Measurements from ENCODE around the gene ARRDC2.
"Not testable (repeated sequence)": the region's sequence is repeated elsewhere in the genome, so short reads cannot be mapped to it uniquely, and the experiment has no call there.

Gene ARRDC2

DNA sequence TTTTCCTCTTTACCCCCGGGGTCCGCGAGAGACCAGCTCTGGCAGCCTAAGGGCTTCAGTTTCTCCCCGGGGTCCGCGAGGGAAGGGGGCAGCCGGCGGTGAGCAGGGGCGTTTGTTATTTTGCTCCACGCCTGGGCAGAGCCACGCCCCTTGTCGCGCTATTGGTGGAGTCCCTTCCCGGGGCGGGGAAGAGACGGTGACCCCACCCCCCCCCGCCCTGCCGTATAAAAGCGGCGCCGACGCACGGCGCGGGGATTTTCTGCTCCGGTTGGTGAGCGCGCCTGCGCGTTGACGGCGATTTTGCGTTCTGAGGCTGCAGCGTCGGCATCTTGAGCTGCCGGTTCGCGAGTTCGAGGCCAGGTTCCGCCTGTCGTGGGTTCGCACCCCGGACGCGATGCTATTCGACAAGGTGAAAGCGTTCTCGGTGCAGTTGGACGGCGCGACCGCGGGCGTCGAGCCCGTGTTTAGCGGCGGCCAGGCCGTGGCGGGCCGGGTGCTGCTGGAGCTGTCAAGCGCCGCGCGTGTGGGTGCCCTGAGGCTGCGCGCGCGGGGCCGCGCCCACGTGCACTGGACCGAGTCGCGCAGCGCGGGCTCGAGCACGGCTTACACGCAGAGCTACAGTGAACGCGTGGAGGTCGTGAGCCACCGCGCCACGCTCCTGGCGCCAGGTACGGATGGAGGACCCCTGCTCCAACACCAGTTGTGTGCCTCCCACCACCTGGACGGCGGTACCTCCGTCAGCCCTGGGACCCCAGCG lies at the start of gene ARRDC2:
Gene ARRDC2 (plus strand): TSS at position 254 of the 757 bp plus-strand sequence. CDS start 141 bp downstream, at position 395.
- peak; percentile 95 for DNase-seq

GRCh38 chr19:17963936-17964691 lies 43.9 kb upstream of the ARRDC2 start:
- no peak for DNase-seq

DNA sequence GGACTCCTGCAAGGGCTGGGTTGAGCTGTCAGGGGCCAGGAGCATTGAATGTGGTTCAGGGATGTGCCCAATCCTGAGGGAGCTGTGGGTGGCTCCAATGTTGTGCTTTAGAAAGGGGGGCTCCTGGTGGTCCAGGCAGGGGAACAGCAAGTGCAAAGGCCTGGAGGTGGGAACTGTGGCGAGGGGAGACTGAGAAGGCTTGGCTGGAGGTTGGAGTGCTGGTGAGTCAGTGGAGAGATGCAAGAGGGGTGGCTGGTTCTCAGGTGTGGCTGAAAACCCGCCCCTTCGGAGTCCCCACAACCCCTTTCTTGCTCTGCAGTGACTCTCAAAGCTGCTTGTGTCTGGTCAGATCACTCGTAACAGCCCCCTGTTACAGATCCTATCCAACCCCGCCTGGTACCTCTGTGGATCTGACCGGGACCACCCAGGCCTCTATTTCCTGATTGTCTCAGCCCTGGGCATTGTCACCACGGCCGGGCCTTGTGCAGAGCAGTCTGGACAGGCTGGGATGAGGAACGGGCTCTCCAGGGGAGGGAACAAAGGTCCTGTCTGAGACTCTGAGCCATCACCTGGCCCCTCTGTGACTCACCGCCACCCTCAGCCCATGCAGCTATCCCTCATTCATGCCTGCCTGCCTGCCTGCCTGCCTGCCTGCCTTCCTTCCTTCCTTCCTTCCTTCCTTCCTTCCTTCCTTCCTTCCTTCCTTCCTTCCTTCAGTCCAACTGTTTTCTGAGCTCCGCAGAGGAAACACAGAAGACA lies 42.4 kb upstream of the ARRDC2 start:
- no peak for DNase-seq

DNA sequence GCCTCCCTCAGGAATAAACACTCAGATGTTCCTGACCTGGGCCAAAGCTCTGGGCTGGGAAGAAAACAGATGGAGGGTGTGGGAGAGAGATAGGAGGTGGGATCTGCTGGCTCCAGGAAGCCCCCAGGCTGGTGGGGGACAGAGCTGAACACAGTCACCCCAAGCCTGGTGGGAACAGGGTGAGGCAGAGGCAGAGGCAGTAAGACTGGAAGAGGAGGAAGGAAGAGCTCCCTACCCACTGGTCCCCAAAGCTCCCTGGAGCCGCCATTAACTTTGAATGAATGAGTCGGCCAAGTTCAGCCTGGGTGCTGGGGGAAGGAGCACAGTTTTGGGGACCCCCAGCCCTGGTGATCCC lies 41.9 kb upstream of the ARRDC2 start:
- DNase-seq: no peak

- DNase-seq: no peak
These were observed 41.3 kb upstream of the ARRDC2 start, which contains the start of gene KCNN1 for GRCh38 chr19:17966550-17967256. TSS of gene KCNN1 (plus strand) at chr19:17967107. CDS start at chr19:17973889, 6,782 bp downstream.

DNA sequence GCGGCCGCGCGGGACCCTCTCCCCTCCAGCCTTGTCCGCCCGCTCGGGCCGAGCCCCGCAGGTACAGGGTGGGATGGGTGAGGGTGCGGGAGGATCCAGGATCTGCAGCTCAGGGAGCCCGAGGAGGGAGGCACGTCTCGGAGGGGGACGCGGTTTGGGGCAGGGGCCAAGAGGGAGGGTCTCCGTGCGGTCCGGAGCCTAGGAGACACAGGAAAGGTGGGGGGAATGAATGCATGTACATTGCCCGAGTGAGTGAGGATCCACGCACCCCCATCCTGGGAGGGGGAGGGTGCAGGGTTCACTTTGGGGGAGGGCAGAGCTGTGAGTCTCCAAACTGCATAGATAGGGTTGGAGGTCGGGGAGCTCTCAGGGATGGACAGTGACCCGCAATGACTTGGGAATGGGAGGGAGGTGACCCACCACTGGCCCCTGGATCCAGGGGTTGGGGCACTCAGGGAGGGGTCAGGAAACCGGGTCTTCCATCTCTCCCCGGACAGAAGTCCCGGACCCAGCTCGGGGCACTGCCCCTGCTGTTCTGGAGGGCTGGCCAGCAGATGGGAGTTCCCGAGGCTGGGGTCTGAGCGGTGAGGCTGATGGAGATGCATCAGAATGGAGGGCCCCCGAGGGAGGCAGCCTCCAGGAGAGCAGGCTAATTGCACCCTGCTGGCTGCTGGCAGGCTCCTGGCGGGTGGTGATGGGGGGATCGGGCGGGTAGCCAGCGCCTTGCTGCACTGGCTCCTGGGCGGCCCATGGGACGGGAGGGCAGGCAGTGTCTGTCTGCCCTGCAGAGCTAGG lies 40.5 kb upstream of the ARRDC2 start:
- DNase-seq: no peak

GRCh38 chr19:17968362-17968761 lies 39.6 kb upstream of the ARRDC2 start:
- no peak for DNase-seq

DNA sequence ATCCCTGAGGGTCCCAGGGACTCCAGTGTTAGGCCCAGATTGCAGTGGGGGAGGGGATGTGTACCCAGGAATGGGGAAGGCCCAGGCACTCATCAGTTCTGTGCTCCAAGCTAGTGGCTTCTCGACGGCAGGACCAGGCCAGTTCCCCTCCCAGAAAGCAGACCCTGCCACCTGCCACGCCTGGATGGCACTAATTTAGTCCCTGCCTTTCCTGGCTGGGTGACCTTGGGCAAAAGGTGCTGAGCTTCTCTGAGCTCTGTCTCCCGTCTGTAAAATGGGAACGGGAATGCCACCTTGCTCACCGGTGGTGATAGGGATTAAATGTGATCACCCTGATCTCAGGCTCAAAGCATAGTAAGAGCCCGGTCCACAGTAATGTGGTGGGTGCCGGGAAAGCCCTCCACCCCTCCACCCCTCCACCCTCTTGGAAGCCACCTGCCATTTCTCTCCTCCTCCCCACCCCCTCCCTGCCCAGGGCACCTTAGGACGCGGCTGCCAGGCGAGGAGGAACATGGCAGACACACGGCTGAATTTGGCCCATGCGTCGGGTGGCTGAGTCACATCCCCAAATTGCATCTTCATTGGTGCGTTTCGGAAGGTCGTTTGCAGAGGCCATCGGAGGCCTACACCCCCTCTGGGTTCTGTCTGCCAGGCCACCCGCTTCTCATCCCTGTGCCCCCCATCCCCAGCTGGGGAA lies 38.7 kb upstream of the ARRDC2 start:
- DNase-seq: no peak

DNA sequence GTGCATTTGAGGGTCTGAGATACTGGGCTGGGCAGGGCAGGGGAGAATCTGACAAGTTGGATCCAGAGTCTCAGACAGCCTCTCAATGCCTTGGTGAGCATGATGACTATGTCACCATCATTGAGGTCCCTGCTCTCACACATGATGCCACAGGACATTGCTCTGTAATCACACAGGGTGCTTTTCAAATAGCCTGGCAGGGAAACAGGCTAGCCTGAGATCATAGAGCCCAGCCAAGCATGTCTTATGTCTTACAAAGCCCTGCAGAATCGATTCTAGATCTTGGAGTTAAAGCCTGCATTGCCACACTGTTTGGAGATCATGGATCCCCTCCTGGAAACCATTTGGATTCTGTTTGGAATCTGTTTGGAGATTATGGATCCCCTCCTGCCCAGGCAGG lies 35.7 kb upstream of the ARRDC2 start:
- no peak for DNase-seq

DNA sequence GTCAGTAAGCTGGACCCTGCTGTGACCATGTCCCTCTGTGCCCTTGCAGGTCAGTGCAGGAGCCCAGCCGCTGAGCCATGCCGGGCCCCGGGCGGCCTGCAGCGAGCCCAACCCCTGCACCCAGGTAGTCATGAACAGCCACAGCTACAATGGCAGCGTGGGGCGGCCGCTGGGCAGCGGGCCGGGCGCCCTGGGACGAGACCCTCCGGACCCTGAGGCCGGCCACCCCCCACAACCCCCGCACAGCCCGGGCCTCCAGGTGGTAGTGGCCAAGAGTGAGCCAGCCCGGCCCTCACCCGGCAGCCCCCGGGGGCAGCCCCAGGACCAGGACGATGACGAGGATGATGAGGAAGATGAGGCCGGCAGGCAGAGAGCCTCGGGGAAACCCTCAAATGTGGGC lies 34.2 kb upstream of the ARRDC2 start:
- no peak for DNase-seq

GRCh38 chr19:17974551-17974950 lies 33.4 kb upstream of the ARRDC2 start:
- DNase-seq: no peak

DNA sequence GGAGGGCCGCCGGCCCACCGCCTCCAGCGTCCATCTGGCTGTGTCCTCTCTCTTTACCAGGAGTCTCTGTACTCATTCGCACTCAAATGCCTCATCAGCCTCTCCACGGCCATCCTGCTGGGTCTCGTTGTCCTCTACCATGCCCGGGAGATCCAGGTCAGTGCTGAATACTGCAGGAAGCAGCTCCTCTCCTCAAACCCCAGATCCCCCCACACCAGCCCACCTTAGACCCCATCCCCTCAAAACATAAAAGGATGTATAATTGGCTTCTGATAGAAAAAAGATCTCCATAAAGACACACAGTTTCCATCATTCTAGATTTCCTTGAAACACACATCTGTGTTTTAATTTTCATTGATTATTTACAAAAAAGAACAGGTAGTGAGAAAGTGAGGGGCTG lies 32.9 kb upstream of the ARRDC2 start:
- DNase-seq: no peak

DNA sequence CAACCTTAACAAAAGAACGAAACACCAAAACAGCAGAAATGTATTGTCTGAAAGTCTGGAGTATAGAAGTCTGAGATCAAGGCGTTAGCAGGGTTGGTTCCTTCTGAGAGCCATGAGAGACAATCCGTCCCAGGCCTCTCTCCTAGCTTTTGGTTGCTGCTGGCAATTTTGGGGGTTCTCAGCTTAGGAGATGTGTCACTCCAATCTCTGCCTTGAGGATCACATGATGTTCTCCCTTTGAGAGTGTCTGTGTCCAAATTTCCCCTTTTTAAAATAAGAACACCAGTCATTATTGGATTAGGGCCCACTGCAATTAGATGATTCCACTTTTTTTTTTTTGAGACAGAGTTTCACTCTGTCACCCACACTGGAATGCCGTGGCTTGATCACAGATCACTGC lies 30.9 kb upstream of the ARRDC2 start:
- DNase-seq: no peak

- DNase-seq: no peak
These were observed 30.5 kb upstream of the ARRDC2 start for GRCh38 chr19:17977488-17977887.

DNA sequence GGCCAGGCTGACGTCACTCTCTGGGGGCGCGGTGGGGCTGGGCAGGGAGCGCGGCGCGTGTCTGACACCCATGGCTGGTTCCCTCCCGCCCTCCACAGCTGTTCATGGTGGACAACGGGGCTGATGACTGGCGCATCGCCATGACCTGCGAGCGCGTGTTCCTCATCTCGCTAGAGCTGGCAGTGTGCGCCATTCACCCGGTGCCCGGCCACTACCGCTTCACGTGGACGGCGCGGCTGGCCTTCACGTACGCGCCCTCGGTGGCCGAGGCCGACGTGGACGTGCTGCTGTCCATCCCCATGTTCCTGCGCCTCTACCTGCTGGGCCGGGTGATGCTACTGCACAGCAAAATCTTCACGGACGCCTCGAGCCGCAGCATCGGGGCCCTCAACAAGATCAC lies 26.4 kb upstream of the ARRDC2 start:
- DNase-seq: no peak

DNA sequence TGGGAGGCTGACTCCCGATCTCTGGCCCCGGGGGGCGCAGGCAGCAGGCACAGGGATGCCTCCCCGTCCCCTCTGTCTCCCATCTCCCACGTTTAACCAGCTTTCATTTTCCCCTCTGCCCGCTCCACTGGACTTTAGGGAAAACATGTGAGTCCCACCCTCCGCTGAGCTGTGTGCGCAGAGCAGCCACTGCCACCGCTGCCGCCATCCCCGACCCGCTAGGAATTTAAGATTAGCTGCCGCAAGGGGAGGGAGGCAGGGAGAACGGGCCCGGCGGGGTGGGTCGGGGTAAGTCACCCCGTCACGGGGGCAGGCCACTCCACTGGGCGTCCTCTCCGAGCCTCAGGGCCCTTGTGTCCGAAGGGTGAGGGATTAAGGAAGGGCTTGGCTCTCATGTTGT lies 25.5 kb upstream of the ARRDC2 start:
- DNase-seq: no peak

DNA sequence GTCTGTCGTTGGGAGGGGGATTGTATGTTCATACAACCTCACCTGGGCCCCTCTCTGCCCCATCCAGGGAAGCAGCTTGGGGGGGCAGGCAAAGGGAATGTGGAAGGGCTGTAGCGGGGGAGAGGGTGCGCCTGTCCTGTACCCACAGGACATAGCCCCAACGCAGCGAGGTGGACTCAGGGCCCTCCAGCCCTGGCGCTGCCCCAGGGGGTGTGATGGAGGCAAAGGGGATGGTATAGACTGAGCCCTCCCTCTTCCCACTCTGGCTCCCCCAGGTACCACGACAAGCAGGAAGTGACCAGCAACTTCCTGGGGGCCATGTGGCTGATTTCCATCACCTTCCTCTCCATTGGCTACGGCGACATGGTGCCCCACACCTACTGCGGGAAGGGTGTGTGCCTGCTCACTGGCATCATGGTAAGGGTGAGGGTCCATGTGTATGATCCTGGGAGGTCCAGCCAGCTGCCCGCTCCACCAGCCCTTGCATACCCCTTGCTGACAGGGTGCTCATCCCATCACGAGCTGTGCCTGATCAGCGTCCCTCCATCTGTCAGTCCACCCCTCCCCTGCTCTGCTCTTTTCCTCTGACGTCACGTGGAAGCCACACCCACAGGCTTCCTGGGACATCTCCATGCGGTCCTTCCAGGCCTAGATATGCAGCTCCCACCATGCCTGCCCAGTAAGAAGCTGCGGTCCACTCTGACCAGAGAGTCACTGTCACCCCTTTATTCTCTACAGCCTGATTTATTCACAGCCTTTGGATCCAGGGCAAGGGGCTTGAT lies 22.7 kb upstream of the ARRDC2 start:
- no peak for DNase-seq

- not testable (repeated sequence) for DNase-seq
These were observed 21.4 kb upstream of the ARRDC2 start for GRCh38 chr19:17986569-17986968.

- DNase-seq: no peak
These were observed 19.8 kb upstream of the ARRDC2 start for GRCh38 chr19:17988161-17988560.

GRCh38 chr19:17989425-17990094 lies 18.4 kb upstream of the ARRDC2 start:
- DNase-seq: no peak

Data from retina (tissue), 1 donor.